ENCODE data around the gene NPAS2.

NPAS2 gene

GRCh38 chr2:100882645-100883613 is 63.0 kb downstream of the NPAS2 start:
- no peak for DNase-seq (ENCODE audit: low read depth)

- DNase-seq (ENCODE audit: low read depth): no peak
Observed at GRCh38 chr2:100884145-100884621, 64.2 kb downstream of the NPAS2 start.

- no peak for DNase-seq (ENCODE audit: low read depth)
Observed at GRCh38 chr2:100886085-100886484, 66.1 kb downstream of the NPAS2 start.

- no peak for DNase-seq (ENCODE audit: low read depth)
Observed at GRCh38 chr2:100887039-100887578, 67.2 kb downstream of the NPAS2 start.

- no peak for DNase-seq (ENCODE audit: low read depth)
Observed at GRCh38 chr2:100887713-100888495, 68.0 kb downstream of the NPAS2 start.

- no peak for DNase-seq (ENCODE audit: low read depth)
Observed at GRCh38 chr2:100888601-100889000, 68.7 kb downstream of the NPAS2 start.

- DNase-seq (ENCODE audit: low read depth): no peak
Observed at GRCh38 chr2:100889286-100889685, 69.3 kb downstream of the NPAS2 start.

GRCh38 chr2:100891906-100892642 is 72.1 kb downstream of the NPAS2 start:
- no peak for DNase-seq (ENCODE audit: low read depth)

- no peak for DNase-seq (ENCODE audit: low read depth)
Observed at GRCh38 chr2:100893392-100894104, 73.6 kb downstream of the NPAS2 start.

- no peak for DNase-seq (ENCODE audit: low read depth)
Observed at GRCh38 chr2:100894105-100894795, 74.3 kb downstream of the NPAS2 start.

GRCh38 chr2:100894796-100895156 is 74.8 kb downstream of the NPAS2 start:
- DNase-seq (ENCODE audit: low read depth): no peak

- DNase-seq (ENCODE audit: low read depth): no peak
Observed at GRCh38 chr2:100895402-100895801, 75.5 kb downstream of the NPAS2 start.

- DNase-seq (ENCODE audit: low read depth): no peak
Observed at GRCh38 chr2:100895934-100896685, 76.2 kb downstream of the NPAS2 start.

- DNase-seq (ENCODE audit: low read depth): no peak
Observed at GRCh38 chr2:100898035-100898665, 78.2 kb downstream of the NPAS2 start.

- no peak for DNase-seq (ENCODE audit: low read depth)
Observed at GRCh38 chr2:100900156-100900795, 80.3 kb downstream of the NPAS2 start.

GRCh38 chr2:100902817-100903405 is 83.0 kb downstream of the NPAS2 start:
- DNase-seq (ENCODE audit: low read depth): peak; percentile 83

- no peak for DNase-seq (ENCODE audit: low read depth)
Observed at GRCh38 chr2:100903534-100904258, 83.8 kb downstream of the NPAS2 start.

All from HS-27A (cell line).